GM12878 (cell line): Measurements from ENCODE around the gene ARSI. TPM values are rescaled to one million over a fixed set of nuclear protein-coding genes. Genes with fewer than 3 reads are reported as not detected.

ENCODE experiments used
- ATAC-seq: fragments of 200-7000 bp; cut with Tn5 transposase; 3 replicates; pipeline ENCODE4 v1.9.1; 2020; ENCODE audit warnings: mild to moderate bottlenecking, moderate library complexity
- BruUV-seq: library from RNA; stranded (reverse); fragments of 400-500 nt; replicated peaks from 2 replicates; lab custom pipeline; 2021; lab: Mats Ljungman, UMichigan
- CTCF ChIA-PET: fragments of 300-600 bp; sonication (Branson Sonifier 250); formaldehyde crosslinking; extraction: SDS; loops from one replicate; lab custom pipeline; 2021; ENCODE audit warnings: inconsistent platforms; lab: Yijun Ruan, JAX
- POLR2A ChIA-PET: fragments of 350-600 bp; formaldehyde crosslinking; extraction: SDS; loops from one replicate; lab custom pipeline; 2021; ENCODE audit warnings: inconsistent platforms; lab: Charles Lee
- RAD21 ChIA-PET: fragments of 300-600 bp; sonication (Branson Sonifier 250); formaldehyde crosslinking; loops from one replicate; lab custom pipeline; 2023; ENCODE audit warnings: antibody characterized with exemption; ENCODE audit not compliant: unreplicated experiment; lab: Charles Lee
- SMC1A ChIA-PET: fragments of 300-600 bp; sonication (Branson Sonifier 250); formaldehyde crosslinking; loops from one replicate; lab custom pipeline; 2023; ENCODE audit not compliant: unreplicated experiment, uncharacterized antibody; lab: Charles Lee
- DNase-seq: peaks from one replicate; pipeline ENCODE4 v3.0.0-alpha.2; 2011; ENCODE audit warnings: low read depth, low spot score
- FAIRE-seq: peaks from 3 replicates; lab custom pipeline; 2011; peaks lifted over from hg19 to GRCh38; lab: Jason Lieb, UNC
- H2AFZ ChIP-seq: 2 replicates; pipeline ENCODE4 v1.6.0; 2011; ENCODE audit warnings: low read depth, low read length, control low read depth; ENCODE audit not compliant: control insufficient read depth
- H3K27ac ChIP-seq: 2 replicates; pipeline ENCODE4 v1.5.1; 2011; ENCODE audit warnings: control low read depth; ENCODE audit not compliant: control insufficient read depth, insufficient read depth
- H3K27me3 ChIP-seq, 2 experiments: replicated peaks in 1 of 2; 2 replicates each; pipeline versions ENCODE4 v1.6.0 to v1.6.1; 2011; ENCODE audit warnings: low read length in 1 of 2; ENCODE audit not compliant: control insufficient read depth in 2 of 2, insufficient read depth in 2 of 2
- H3K36me3 ChIP-seq, 2 experiments: 2 replicates each; pipeline ENCODE4 v1.5.1; 2011; ENCODE audit warnings: low read length in 1 of 2; ENCODE audit not compliant: control insufficient read depth in 2 of 2, insufficient read depth in 2 of 2
- H3K4me1 ChIP-seq: 2 replicates; pipeline ENCODE4 v1.6.1; 2011; ENCODE audit warnings: mild to moderate bottlenecking, low read length, moderate library complexity, mixed read lengths; ENCODE audit not compliant: control insufficient read depth, insufficient read depth
- H3K4me2 ChIP-seq: 2 replicates; pipeline ENCODE4 v1.6.0; 2011; ENCODE audit warnings: control low read depth; ENCODE audit not compliant: control insufficient read depth, insufficient read depth
- H3K4me3 ChIP-seq: fragments of 200-600 bp; sonication (generic); 2 replicates; pipeline ENCODE4 v1.5.1; 2016
- H3K79me2 ChIP-seq: 2 replicates; pipeline ENCODE4 v1.6.0; 2011; ENCODE audit warnings: low read length; ENCODE audit not compliant: control insufficient read depth, insufficient read depth
- H3K9ac ChIP-seq: 2 replicates; pipeline ENCODE4 v1.8.0; 2011; ENCODE audit warnings: low read length, control low read depth, mixed read lengths; ENCODE audit not compliant: control insufficient read depth, insufficient read depth
- H3K9me3 ChIP-seq: replicated peaks from 3 replicates; pipeline ENCODE4 v1.5.1; 2011; ENCODE audit warnings: mild to moderate bottlenecking, low read length; ENCODE audit not compliant: control insufficient read depth, insufficient read depth
- H4K20me1 ChIP-seq: 2 replicates; pipeline ENCODE4 v1.6.0; 2011; ENCODE audit not compliant: control insufficient read depth, insufficient read depth
- CREM ChIP-seq: IDR thresholded peaks from 2 replicates; pipeline ENCODE4 v1.6.1; 2014; ENCODE audit warnings: antibody characterized with exemption, low read depth
- ELK1 ChIP-seq: IDR thresholded peaks from 2 replicates; pipeline ENCODE4 v1.6.1; 2012; ENCODE audit warnings: low read depth, low read length, improper control_type of control experiment
- ETV6 ChIP-seq, 2 experiments: fragments of 450-650 bp in 1 of 2; IDR thresholded peaks in 1 of 2; conservative IDR thresholded peaks in 1 of 2; 2 replicates each; pipeline ENCODE4 v1.6.1; 2014; ENCODE audit warnings: antibody characterized with exemption in 1 of 2, borderline replicate concordance in 1 of 2, low read depth in 1 of 2, mild to moderate bottlenecking in 1 of 2, moderate library complexity in 1 of 2
- GATAD2B ChIP-seq: fragments of 450-650 bp; conservative IDR thresholded peaks from 2 replicates; pipeline ENCODE4 v1.6.1; 2017; ENCODE audit warnings: low read depth, mild to moderate bottlenecking, moderate library complexity
- JUND ChIP-seq: IDR thresholded peaks from 2 replicates; pipeline ENCODE4 v1.6.1; 2012; ENCODE audit warnings: low read depth, mild to moderate bottlenecking, low read length, improper control_type of control experiment, moderate library complexity
- MEF2B ChIP-seq: fragments of 450-650 bp; IDR thresholded peaks from 2 replicates; pipeline ENCODE4 v1.6.1; 2018; ENCODE audit warnings: mild to moderate bottlenecking, moderate library complexity; ENCODE audit not compliant: partially characterized antibody, poor library complexity, severe bottlenecking
- NBN ChIP-seq: fragments of 450-650 bp; IDR thresholded peaks from 2 replicates; pipeline ENCODE4 v1.6.1; 2016
- POLR2A ChIP-seq: IDR thresholded peaks from 2 replicates; pipeline ENCODE4 v1.6.1; 2011; ENCODE audit warnings: low read depth, mild to moderate bottlenecking, low read length
- PRDM15 ChIP-seq: fragments of 450-650 bp; formaldehyde crosslinking; IDR thresholded peaks from 2 replicates; pipeline ENCODE4 v1.4.0; 2020; ENCODE audit warnings: mild to moderate bottlenecking, moderate library complexity
- RELB ChIP-seq: fragments of 450-650 bp; IDR thresholded peaks from 2 replicates; pipeline ENCODE4 v1.6.1; 2017; ENCODE audit warnings: low read depth, mild to moderate bottlenecking, moderate library complexity
- REST ChIP-seq: IDR thresholded peaks from 2 replicates; pipeline ENCODE4 v1.6.1; 2012; ENCODE audit warnings: mild to moderate bottlenecking, low read depth, low read length
- ZSCAN29 ChIP-seq: fragments of 450-650 bp; IDR thresholded peaks from 2 replicates; pipeline ENCODE4 v1.6.1; 2017; ENCODE audit warnings: mild to moderate bottlenecking, moderate library complexity
- WGBS: methylation state at CpG from one replicate; pipeline ENCODE4 v1.1.6; 2016; ENCODE audit warnings: low lambda C conversion rate; ENCODE audit not compliant: insufficient replicate concordance, insufficient coverage; ENCODE audit errors: missing lambda C conversion rate; 5-methylcytosine and 5-hydroxymethylcytosine counted together
- in situ Hi-C: fragments of 300-500 bp; cut with MboI; formaldehyde crosslinking; loops from 9 replicates; pipeline ENCODE4 v1.14.3; 2018; ENCODE audit warnings: mixed read lengths
- intact Hi-C: fragments of 100-400 bp; cut with micrococcal nuclease; formaldehyde crosslinking; loops from one replicate; pipeline ENCODE4 v1.14.2; 2022; ENCODE audit not compliant: unreplicated experiment
- polyA plus RNA-seq, 11 experiments: library from polyadenylated mRNA; depleted of rRNA in 4 of 11; unstranded in 6 of 11; stranded (reverse) in 5 of 11; fragments of >200 nt; fragmentation: Nextera tagmentation in 4 of 11; fragmentation: Illumina TruSeq in 1 of 11; extraction: Ambion mirVana in 4 of 11; extraction: Trizol in 1 of 11; gene quantifications; 1 replicate in 1 of 11; 2 replicates in 10 of 11; pipeline versions ENCODE4 v1.2.1 to v1.2.3, GENCODE V29; 2011 to 2016; ENCODE audit warnings: inconsistent platforms in 2 of 11, missing spikeins in 2 of 11, low read depth in 1 of 11
- total RNA-seq, 4 experiments: library from RNA; depleted of rRNA in 3 of 4; stranded (reverse); fragments of >200 nt in 3 of 4; fragmentation: Illumina TruSeq in 1 of 4; extraction: Trizol in 1 of 4; gene quantifications; 2 replicates each; pipeline versions ENCODE4 v1.2.1 to v1.2.3, GENCODE V29; 2013 to 2021

Gene ARSI
- total and polyA plus RNA-seq, 10 of the 15 experiments (the other 5 are each of a cell fraction or from before 2014, with no cell fraction given) = not detected

GRCh38 chr5:150298701-150299451, 3.8 kb downstream of the ARSI start:
- no peak overlapping the region for H2AFZ ChIP-seq
- H3K36me3 ChIP-seq = no peaks in the 10 kb centered on the region
- no peaks in the 10 kb centered on the region for H3K4me1 ChIP-seq
- 56% methylated on average over 10 of the region's 10 CpGs for WGBS
- no peak overlapping the region for H3K4me3 ChIP-seq
- H3K4me2 ChIP-seq = no peak overlapping the region
- H3K9me3 ChIP-seq = no peaks in the 10 kb centered on the region
- ChIA-PET CTCF (no interaction called here), POLR2A (no interaction called here), SMC1A (interaction anchor here (0.5 to 1.4 kb wide), 3 partner anchors 17 to 83 kb away, joined by 3 read pairs; no protein-coding TSS in a partner anchor), RAD21 (no interaction called here)
- no peak for FAIRE-seq
- no peaks in the 10 kb centered on the region for H3K79me2 ChIP-seq
- no peak overlapping the region for H3K27ac ChIP-seq
- in situ Hi-C loops = no loop called here
- H3K9ac ChIP-seq = no peak overlapping the region
- BruUV-seq = no TSS peak
- no peak for DNase-seq
- H4K20me1 ChIP-seq = no peaks in the 10 kb centered on the region; the same call in 1 of the 2 replicates
- no peak for ATAC-seq
- peaks cover 0 to 4% of the 10 kb centered on the region in 2 experiments; a peak in 3 of 4 replicates for H3K27me3 ChIP-seq
- intact Hi-C loops = no loop called here
- TF ChIP-seq RELB (no peak), MEF2B (no peak), REST (no peak), PRDM15 (CRISPR knock-in tag) (no peak), ELK1 (no peak), JUND (no peak), ZSCAN29 (no peak), NBN (no peak), CREM (no peak), GATAD2B (no peak), ETV6 (conservative IDR thresholded peaks at IDR 0.05 in 1 of 2, IDR thresholded peaks at IDR 0.05 in 1 of 2; ENCODE audit: borderline replicate concordance in 1 of 2, low read depth in 1 of 2) (no peak), POLR2A (no peak)
